Measurements from ENCODE around the gene SUN2. TPM values are rescaled to one million over a fixed set of nuclear protein-coding genes. Genes with fewer than 3 reads are reported as not detected.

SUN2 gene
- total and polyA plus RNA-seq, 2 of the 4 experiments (the other 2 are of a cell fraction) = 27.8 to 50.0 TPM

DNA sequence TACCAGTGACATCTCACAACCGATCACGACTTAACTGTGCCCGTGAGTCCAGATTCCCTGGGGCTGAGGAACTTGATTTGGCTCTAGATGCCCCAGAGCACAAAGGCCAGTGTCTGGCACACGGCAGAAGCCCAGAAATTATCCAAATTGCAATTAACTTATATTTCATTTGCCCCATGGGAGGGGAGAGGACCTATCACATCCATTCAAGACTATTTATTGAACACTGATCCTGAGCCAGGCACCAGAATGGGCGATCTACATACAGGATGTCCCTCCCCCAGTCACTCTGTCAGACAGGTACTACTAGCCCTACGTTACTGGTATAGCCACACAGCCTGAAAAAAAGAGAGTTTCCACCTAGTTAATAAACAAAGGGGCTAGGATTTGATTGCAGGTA is 33.0 kb upstream of the SUN2 start:
- Histone ChIP-seq H3K23ac (ENCODE audit: low read depth, low read length) (0 out of 2 replicates have a peak overlapping the region, but pooled peaks have one; percentile 39), H3K27ac (ENCODE audit: insufficient read depth, low read length) (no peak overlapping the region), H3K9ac (ENCODE audit: low read depth, low read length) (no peak overlapping the region), H3K4me2 (ENCODE audit: low read depth, low read length) (peak overlapping the region; percentile 13; the same call in 1 of the 2 replicates), H2BK5ac (ENCODE audit: low read depth, low read length, poor library complexity, severe bottlenecking) (peak overlapping the region; percentile 6), H4K91ac (ENCODE audit: insufficient read depth, low read depth, low read length) (no peak overlapping the region), H2BK120ac (ENCODE audit: low read depth, low read length) (no peak overlapping the region), H2AFZ (replicated peaks; ENCODE audit: low read length, poor library complexity) (no peak overlapping the region), H3K14ac (replicated peaks; ENCODE audit: low read depth, low read length) (0 out of 2 replicates have a peak overlapping the region, but pooled peaks have one; percentile 0), H3K36me3 (ENCODE audit: control insufficient read depth, insufficient read depth, low read length) (peaks cover 6% of the 10 kb centered on the region), H3K4ac (ENCODE audit: low read depth, low read length) (no peak overlapping the region; the same call in 1 of the 2 replicates), H2AK9ac (replicated peaks; ENCODE audit: low read depth, low read length, poor library complexity) (no peak overlapping the region), H3K4me3 (ENCODE audit: insufficient read depth, low read depth, low read length) (no peak overlapping the region), H3K79me1 (ENCODE audit: low read depth in 1 of 2, low read length in 2 of 2) (peaks cover 12 to 59% of the 10 kb centered on the region in 2 experiments), H2AK5ac (ENCODE audit: low read depth, low read length) (peak overlapping the region; percentile 27; the same call in 1 of the 2 replicates), H3K4me1 (ENCODE audit: control insufficient read depth, insufficient read depth, low read length) (peaks cover 16% of the 10 kb centered on the region), H4K20me1 (ENCODE audit: insufficient read depth, low read length) (peaks cover 10% of the 10 kb centered on the region; the same call in 1 of the 2 replicates), H4K8ac (ENCODE audit: low read depth in 2 of 2, low read length in 2 of 2) (no peak overlapping the region), H3K9me1 (ENCODE audit: insufficient read depth, low read length) (peaks cover 37% of the 10 kb centered on the region), H3K27me3 (ENCODE audit: control insufficient read depth, insufficient read depth, low read length) (no peaks in the 10 kb centered on the region), H2BK20ac (ENCODE audit: low read depth, low read length) (no peak overlapping the region), H2BK15ac (ENCODE audit: low read depth, low read length) (no peak overlapping the region), H3K56ac (ENCODE audit: extremely low read depth, insufficient read depth, low read length) (no peak overlapping the region), H3K18ac (ENCODE audit: low read depth, low read length) (no peak overlapping the region), H3K9me3 (ENCODE audit: control insufficient read depth, insufficient read depth, low read length) (no peaks in the 10 kb centered on the region), H4K5ac (ENCODE audit: low read depth, low read length) (no peak overlapping the region)
- in situ Hi-C loops (cut with MboI; ENCODE audit: low sequenced_read_pairs) (no loop called here), dilution Hi-C loops (cut with HindIII; ENCODE audit: low sequenced_read_pairs, unreplicated experiment) (no loop called here), intact Hi-C loops (cut with micrococcal nuclease) (loop anchor here (5.0 kb wide), 1 partner anchor 53 kb away; the partner anchor contains the start of gene NPTXR)
- ATAC-seq (ENCODE audit: low read depth) (peak; percentile 3; the same call in 1 of the 2 replicates), DNase-seq (no peak)
- WGBS, 2 experiments (ENCODE audit: extremely low coverage in 2 of 2, insufficient read length in 1 of 2) = no CpG with 5 or more reads among the region's 6 CpGs
- CTCF ChIA-PET = interaction anchor here (1.2 kb wide), 1 partner anchor 20 kb away, joined by 3 read pairs; no protein-coding TSS in a partner anchor
- POLR2A ChIA-PET (ENCODE audit: unreplicated experiment) = no interaction called here
- BruUV-seq (replicated peaks) = no TSS peak
- TF ChIP-seq SMC3 (IDR thresholded peaks at IDR 0.05; ENCODE audit: low read depth, low read length) (no peak), POLR2A (IDR thresholded peaks at IDR 0.05; ENCODE audit: low read depth, low read length) (no peak), CHD1 (IDR thresholded peaks at IDR 0.05; ENCODE audit: low read depth, low read length) (no peak), MAFK (IDR thresholded peaks at IDR 0.05; ENCODE audit: low read depth, low read length) (no peak), RAD21 (IDR thresholded peaks at IDR 0.05; ENCODE audit: low read length) (no peak), RCOR1 (IDR thresholded peaks at IDR 0.05; ENCODE audit: insufficient replicate concordance, low read length) (no peak), NFE2L2 (IDR thresholded peaks at IDR 0.05; ENCODE audit: low read depth, low read length) (no peak), CEBPB (IDR thresholded peaks at IDR 0.05; ENCODE audit: low read depth, low read length) (no peak), MXI1 (IDR thresholded peaks at IDR 0.05; ENCODE audit: borderline replicate concordance, low read depth, low read length) (no peak), FOS (IDR thresholded peaks at IDR 0.05; ENCODE audit: low read depth, low read length) (no peak), BHLHE40 (IDR thresholded peaks at IDR 0.05; ENCODE audit: low read depth, low read length) (no peak), RFX5 (IDR thresholded peaks at IDR 0.05; ENCODE audit: low read depth, low read length) (no peak), MAZ (IDR thresholded peaks at IDR 0.05; ENCODE audit: borderline replicate concordance, low read depth, low read length) (no peak)
- TF ChIP-seq, protein P1, sequence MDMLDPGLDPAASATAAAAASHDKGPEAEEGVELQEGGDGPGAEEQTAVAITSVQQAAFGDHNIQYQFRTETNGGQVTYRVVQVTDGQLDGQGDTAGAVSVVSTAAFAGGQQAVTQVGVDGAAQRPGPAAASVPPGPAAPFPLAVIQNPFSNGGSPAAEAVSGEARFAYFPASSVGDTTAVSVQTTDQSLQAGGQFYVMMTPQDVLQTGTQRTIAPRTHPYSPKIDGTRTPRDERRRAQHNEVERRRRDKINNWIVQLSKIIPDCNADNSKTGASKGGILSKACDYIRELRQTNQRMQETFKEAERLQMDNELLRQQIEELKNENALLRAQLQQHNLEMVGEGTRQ (IDR thresholded peaks at IDR 0.05; ENCODE audit: low read depth, low read length) = no peak
- TF ChIP-seq, protein P2, sequence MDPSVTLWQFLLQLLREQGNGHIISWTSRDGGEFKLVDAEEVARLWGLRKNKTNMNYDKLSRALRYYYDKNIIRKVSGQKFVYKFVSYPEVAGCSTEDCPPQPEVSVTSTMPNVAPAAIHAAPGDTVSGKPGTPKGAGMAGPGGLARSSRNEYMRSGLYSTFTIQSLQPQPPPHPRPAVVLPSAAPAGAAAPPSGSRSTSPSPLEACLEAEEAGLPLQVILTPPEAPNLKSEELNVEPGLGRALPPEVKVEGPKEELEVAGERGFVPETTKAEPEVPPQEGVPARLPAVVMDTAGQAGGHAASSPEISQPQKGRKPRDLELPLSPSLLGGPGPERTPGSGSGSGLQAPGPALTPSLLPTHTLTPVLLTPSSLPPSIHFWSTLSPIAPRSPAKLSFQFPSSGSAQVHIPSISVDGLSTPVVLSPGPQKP (IDR thresholded peaks at IDR 0.05; ENCODE audit: borderline replicate concordance, low read depth, low read length) = no peak
- TF ChIP-seq, protein P3, sequence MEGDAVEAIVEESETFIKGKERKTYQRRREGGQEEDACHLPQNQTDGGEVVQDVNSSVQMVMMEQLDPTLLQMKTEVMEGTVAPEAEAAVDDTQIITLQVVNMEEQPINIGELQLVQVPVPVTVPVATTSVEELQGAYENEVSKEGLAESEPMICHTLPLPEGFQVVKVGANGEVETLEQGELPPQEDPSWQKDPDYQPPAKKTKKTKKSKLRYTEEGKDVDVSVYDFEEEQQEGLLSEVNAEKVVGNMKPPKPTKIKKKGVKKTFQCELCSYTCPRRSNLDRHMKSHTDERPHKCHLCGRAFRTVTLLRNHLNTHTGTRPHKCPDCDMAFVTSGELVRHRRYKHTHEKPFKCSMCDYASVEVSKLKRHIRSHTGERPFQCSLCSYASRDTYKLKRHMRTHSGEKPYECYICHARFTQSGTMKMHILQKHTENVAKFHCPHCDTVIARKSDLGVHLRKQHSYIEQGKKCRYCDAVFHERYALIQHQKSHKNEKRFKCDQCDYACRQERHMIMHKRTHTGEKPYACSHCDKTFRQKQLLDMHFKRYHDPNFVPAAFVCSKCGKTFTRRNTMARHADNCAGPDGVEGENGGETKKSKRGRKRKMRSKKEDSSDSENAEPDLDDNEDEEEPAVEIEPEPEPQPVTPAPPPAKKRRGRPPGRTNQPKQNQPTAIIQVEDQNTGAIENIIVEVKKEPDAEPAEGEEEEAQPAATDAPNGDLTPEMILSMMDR (conservative IDR thresholded peaks at IDR 0.05; ENCODE audit: low read depth, low read length) = no peak
